ENCODE results near the gene AMH.

The AMH gene

GRCh38 chr19:2287585-2288337, 38.6 kb downstream of the AMH start:
- no peak for DNase-seq (ENCODE audit: low spot score)

- DNase-seq (ENCODE audit: low spot score): no peak
These were observed 39.3 kb downstream of the AMH start for GRCh38 chr19:2288338-2288817.

DNA sequence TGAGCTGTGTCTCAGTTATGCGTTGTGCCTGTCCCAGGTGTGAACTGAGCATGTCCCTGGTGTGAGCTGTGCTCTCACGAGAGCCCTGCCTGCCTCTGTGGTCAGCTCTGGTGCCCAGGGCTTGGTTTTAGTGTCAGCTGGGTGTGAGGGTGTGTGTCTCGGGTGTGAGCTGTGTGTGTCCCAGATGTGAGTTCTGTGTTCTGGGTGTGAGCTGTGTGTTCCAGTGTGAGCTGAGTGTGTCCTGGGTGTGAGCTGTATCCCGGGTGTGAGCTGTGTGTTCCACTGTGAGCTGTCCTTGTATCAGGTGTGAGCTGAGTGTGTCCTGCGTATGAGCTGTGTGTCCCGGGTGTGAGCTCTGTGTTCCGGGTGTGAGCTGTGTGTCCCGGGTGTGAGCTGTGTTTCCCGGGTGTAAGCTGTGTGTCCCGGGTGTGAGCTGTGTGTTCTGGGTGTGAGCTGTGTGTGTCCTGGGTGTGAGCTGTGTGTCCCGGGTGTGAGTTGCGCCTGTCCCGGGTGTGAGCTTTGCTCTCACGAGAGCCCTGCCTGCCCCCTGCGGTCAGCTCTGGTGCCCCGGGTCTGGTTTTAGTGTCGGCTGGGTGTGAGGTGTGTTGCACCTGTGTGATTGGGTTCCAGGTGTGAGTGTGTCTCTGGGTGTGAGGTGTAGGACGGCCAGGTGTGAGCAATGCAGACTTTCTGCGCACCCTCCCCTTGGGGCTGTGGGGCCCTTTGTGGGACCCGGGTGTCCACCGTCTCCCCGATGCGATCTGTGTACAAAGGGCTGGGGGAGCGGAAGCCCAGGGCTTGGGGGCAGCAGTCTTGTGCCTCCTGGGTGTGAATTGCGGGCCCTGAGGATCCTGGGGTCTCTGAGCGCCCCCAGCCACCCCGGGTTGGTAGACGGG, 39.9 kb downstream of the AMH start:
- DNase-seq (ENCODE audit: low spot score): no peak

DNA sequence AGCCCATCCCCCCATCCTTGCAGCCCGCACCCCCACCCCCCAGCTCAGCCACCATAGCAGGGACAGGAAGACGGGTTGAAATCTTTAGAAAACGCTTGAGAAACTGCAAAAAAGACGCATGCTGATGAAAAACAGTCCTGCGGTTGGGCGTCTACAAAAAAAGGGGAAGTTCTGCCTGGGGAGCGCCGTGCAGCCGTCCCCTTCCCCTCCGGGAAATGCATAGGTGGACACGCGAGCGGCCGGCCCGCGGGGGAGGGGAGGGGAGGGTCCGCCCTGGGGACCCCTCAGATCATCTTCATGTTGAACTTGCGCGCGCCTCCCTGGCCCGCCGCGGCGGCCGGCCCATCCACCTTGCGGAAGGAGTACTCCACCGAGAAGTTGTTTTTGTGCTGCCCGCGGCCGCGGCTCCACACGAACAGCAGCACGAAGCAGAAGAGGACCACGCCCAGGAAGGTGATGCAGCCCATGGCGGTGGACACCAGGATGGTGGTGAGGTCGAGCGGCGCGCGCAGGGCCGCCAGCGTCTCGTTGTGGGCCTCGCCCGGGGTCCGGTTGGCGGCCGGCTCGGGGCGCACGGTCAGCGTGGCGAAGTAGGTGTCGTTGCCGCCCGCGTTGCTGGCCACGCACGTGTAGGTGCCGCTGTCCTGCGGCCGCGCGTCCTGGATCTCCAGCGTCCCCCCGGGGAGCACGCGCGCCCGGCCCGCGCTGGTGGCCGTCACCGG, 40.8 kb downstream of the AMH start:
- peak; percentile 78 for DNase-seq (ENCODE audit: low spot score)

GRCh38 chr19:2290441-2291184, 41.5 kb downstream of the AMH start:
- peak; percentile 36 for DNase-seq (ENCODE audit: low spot score)

DNA sequence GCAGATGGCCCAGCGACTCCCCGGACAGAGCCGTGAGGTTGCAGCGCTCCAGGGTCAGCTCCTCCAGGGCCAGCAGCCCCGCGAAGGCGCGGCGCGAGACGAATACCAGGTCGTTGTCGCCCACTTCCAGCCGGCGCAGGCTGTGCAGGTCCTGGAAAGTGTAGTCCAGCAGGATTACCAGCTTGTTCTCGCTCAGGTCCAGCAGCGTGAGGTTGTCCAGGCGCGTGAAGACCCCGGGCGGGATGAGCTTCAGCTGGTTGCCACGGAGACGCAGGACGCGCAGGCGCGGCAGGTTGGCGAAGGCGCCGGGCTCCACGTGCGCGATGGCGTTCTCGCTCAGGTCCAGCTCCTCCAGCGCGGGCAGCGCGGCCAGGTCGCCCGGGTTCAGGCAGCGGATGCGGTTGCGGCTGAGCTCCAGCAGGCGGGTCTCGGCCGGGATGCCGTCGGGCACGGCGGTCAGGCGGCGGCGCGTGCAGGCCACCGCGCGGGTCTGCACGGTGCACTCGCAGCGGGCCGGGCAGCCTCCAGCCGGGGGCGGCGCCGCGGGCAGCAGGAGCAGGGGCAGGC, 42.1 kb downstream of the AMH start:
- DNase-seq (ENCODE audit: low spot score): no peak

DNA sequence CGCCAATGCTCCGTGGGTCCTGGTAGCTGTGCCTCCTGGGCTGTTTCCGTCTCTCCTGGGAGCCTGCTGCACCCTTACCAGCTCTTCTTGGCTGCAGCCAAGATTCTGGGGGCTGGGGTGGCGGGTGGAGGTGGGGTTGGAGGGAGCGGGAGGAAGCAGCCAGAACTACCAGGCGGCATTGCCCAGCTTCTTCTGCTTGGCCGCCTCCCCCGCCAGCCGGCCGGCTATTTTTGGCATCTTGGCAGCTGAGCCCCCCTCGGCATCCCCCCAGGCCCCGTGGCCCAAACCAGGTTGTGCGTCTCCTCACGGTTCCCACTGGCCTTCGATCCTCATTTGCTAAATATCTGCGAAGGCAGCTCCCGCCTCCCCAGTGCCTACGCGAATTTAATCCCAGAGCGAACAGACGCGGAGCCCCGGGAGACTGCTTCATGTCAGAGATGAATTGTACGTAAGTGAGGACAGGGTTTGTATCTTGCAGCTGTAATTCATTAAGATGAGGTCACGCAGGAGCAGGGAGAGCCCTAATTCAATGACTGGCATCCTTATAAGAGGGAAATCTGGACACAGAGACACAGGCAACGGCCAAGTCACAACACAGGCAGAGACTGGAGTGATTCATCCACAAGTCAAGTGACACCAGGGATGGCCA, 45.7 kb downstream of the AMH start:
- no peak for DNase-seq (ENCODE audit: low spot score)

DNA sequence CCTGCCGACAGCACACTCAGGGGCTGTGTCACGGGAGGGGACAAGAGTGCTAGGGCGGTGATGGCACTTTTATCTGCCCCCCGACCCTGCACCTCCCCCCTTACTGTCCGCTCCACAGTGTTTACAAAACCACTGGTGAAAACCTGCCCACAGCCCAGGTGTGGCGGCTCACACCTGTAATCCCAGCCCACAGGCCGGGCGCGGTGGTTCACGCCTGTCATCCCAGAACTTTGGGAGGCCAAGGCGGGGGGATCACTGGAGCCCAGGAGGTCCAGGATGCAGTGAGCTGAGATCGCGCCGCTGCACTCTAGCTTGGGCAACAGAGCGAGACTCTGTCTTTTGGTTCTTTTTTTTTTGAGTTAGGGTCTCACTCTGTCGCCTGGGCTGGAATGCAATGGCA, 47.0 kb downstream of the AMH start:
- no peak for DNase-seq (ENCODE audit: low spot score)

DNA sequence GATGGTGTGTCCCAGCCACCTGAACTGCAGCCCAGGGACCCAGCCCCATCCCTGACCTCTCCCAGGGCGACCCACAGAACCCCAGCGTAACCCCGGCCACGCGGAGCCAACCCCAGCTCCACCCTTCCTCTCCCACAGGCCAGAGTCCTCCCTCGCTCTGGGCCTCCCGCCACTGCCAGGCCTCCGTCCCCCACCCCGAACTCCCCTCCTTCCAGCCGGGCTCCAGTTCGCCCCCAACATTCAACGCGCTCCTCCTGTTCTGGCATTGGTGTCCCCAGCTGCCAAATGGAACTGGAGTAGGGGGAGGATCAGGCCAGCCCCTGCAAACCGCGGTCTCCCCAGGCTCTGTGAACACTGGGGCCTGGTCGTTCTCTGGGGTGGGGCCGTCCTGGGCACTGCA, 51.4 kb downstream of the AMH start:
- no peak for DNase-seq (ENCODE audit: low spot score)

Data from germinal center (tissue), 1 donor.